ENCODE data around the gene PCSK9. TPM values are rescaled to one million over a fixed set of nuclear protein-coding genes. Genes with fewer than 3 reads are reported as not detected.

The PCSK9 gene
- total and polyA plus RNA-seq, 4 donors: 0.13 to 0.42 (median 0.38) TPM; not detected in 1

DNA sequence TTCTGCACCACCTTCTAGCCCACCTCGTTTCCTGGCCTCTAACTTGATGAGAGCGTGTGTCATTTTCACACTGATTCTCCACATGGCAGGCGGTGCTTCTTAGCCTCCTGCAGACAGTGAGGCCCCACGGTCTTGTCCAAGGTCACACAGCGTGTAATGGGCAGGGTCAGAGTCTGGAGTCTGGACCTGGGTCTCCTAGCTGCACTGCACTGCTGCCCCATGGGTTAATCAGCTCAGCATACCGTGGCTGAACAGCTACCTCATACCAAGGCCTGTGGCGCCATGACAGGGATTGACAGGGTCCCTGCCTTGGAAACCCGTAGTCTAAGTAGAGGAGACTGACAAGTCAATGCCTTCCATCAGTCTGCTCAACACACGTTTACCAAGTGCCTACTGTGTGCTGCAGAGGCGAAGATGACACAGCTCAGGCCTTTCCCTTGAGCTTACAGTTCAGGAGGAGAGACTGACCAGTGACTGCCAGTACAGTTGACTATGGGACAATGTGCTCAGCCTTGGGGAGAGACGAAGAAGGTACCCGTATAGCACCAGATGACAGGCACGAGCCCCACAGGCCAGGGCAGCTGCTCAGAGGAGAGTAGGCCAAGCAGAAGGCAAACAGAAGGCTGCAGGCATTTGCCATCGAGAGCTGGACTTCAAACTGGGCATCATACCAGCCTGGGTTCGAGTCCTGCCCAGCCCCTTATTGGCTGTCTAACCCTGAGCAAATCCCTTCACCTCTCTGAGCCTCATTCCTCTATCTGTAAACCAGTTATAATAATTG lies 5.5 kb downstream of the PCSK9 start:
- Histone ChIP-seq H3K36me3 (ENCODE audit: control insufficient read depth in 1 of 2, insufficient read depth in 2 of 2, low read length in 1 of 2) (no peaks in the 10 kb centered on the region), H3K27ac (ENCODE audit: low read depth in 1 of 2, low read length in 2 of 2) (no peak overlapping the region), H3K27me3 (ENCODE audit: control insufficient read depth in 1 of 2, insufficient read depth in 2 of 2, low read length in 1 of 2) (no peaks in the 10 kb centered on the region), H3K4me1 (ENCODE audit: control insufficient read depth in 1 of 2, insufficient read depth in 2 of 2, low read length in 2 of 2) (no peaks in the 10 kb centered on the region), H3K4me3 (ENCODE audit: low read length in 2 of 2) (no peak overlapping the region), H3K9me3 (ENCODE audit: control insufficient read depth, low read length) (no peaks in the 10 kb centered on the region)
- 93% methylated on average over 15 of the region's 15 CpGs for WGBS, 2 donors
- ATAC-seq (ENCODE audit: low FRiP score) (no peak), DNase-seq (peak in 1 of 2 donors; percentile 42)
- intact Hi-C loops (cut with DNase I): no loop called here

DNA sequence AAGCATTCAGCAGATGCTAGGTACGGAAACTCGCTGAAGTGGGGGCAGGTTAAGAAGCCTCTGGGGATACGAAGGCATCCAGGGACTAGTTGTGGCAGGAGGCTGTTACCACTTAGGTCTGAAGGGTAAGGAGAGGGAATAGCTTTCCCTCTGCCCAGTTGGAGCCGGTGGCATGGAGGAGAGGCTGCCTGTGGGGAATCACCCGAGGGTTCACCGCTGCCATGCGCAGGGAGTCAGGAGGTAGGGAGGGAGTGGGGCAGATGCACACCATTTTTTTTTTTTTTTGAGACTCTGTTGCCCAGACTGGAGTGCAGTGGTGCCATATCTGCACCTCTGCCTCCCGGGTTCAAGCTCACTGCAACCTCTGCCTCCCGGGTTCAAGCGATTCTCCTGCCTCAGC lies 6.1 kb downstream of the PCSK9 start:
- H3K27ac ChIP-seq (ENCODE audit: low read depth in 1 of 2, low read length in 2 of 2): no peak overlapping the region
- H3K36me3 ChIP-seq (ENCODE audit: control insufficient read depth in 1 of 2, insufficient read depth in 2 of 2, low read length in 1 of 2): no peaks in the 10 kb centered on the region
- WGBS, 2 donors: 97 to 98% methylated on average over 10 of the region's 10 CpGs
- DNase-seq (peak in 1 of 2 donors; percentile 35), ATAC-seq (ENCODE audit: low FRiP score) (no peak)
- H3K9me3 ChIP-seq (ENCODE audit: control insufficient read depth, low read length): no peaks in the 10 kb centered on the region
- H3K4me1 ChIP-seq (ENCODE audit: control insufficient read depth in 1 of 2, insufficient read depth in 2 of 2, low read length in 2 of 2): no peaks in the 10 kb centered on the region
- H3K4me3 ChIP-seq (ENCODE audit: low read length in 2 of 2): no peak overlapping the region
- H3K27me3 ChIP-seq (ENCODE audit: control insufficient read depth in 1 of 2, insufficient read depth in 2 of 2, low read length in 1 of 2): no peaks in the 10 kb centered on the region
- intact Hi-C loops (cut with DNase I): no loop called here

DNA sequence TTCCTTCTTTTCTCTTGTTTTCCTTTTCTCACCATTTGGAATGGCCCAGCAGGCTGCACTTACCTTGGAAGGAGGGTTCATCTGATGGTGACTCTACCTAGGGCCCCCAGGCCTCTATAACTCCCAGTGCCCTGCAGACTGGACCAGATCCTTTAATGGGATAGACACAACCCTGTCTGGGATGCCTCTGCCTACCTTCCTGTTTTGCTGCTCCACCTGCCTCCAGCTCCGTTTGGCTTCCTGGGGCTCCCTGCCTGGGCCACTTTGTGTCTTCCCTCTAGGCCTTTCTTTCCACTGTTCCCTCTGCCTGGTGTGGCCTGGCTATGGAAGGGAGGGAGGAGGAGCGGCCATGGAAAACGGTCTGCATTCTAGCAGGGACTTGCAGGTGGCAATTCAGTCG lies 7.5 kb downstream of the PCSK9 start:
- Histone ChIP-seq H3K27ac (ENCODE audit: low read depth in 1 of 2, low read length in 2 of 2) (no peak overlapping the region), H3K27me3 (ENCODE audit: control insufficient read depth in 1 of 2, insufficient read depth in 2 of 2, low read length in 1 of 2) (no peaks in the 10 kb centered on the region), H3K4me1 (ENCODE audit: control insufficient read depth in 1 of 2, insufficient read depth in 2 of 2, low read length in 2 of 2) (no peaks in the 10 kb centered on the region), H3K36me3 (ENCODE audit: control insufficient read depth in 1 of 2, insufficient read depth in 2 of 2, low read length in 1 of 2) (no peaks in the 10 kb centered on the region), H3K4me3 (ENCODE audit: low read length in 2 of 2) (no peak overlapping the region), H3K9me3 (ENCODE audit: control insufficient read depth, low read length) (no peaks in the 10 kb centered on the region)
- ATAC-seq (ENCODE audit: low FRiP score): no peak
- 89 to 92% methylated on average over 4 of the region's 4 CpGs for WGBS, 2 donors
- intact Hi-C loops (cut with DNase I): no loop called here
- peak in 1 of 2 donors; percentile 26 for DNase-seq

DNA sequence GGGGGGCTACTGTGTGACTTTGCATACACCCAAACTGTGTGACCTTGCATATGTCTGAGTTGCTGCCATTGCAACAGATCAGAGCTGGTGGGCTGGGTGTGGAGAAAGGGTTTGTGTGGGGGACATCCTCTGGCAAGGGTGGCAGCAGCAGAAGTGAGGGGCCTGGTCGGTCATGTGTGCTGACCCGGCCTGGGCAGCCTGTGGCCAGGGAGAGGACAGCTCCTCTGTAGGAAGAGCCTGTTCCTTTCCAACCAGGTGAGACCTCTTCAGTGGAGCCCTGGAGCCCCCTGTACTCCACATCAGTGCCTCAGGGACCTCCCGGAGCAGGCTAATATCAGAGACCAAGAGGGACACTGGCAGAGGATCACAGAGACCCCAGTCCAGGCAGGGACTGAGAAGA lies 8.3 kb downstream of the PCSK9 start:
- DNase-seq (peak in 1 of 2 donors; percentile 32), ATAC-seq (ENCODE audit: low FRiP score) (no peak)

DNA sequence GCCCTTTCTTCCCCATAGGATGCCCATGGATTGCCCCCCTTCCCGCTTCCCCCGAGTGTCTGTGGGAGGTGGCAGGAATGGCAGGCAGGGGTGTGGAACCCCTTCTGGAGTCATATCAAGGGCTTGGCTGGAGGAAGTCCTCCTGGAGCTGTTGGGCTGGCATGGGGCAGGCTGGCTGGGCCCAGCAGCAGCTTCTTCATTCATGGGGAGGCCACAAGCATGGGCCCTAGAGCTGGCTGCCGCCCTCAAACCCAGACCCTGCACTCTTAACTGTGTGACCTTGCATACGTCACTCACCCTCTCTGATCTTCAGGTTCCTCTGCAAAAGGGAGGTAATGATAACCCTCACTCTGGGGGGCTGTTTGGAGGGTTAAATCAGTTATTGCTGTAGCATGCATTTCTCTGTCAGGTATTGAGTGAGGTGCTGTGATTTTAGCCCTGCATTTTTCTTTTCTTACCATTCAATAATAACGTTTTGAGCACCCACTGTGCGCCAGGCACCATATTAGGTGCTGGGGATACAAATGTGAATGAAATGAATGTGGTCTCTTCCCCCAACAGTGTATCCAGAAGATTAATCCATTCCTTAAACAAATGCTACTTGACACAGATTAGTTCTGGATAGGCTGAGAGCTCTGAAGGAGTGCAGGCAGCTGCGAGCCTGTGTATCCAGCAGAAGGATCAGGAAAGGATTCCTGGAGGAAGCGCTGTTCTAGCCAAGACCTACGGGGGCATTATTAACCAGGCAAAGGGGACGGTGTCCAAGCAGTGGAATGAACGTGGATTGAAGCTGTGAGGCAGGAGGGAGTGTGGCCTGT lies 9.3 kb downstream of the PCSK9 start:
- 89% methylated on average over 11 of the region's 11 CpGs for whole genome bisulfite sequencing, 2 donors
- no peaks in the 10 kb centered on the region for H3K36me3 ChIP-seq (ENCODE audit: control insufficient read depth in 1 of 2, insufficient read depth in 2 of 2, low read length in 1 of 2)
- ATAC-seq (ENCODE audit: low FRiP score) (no peak), DNase-seq (peak in 1 of 2 donors; percentile 55)
- H3K9me3 ChIP-seq (ENCODE audit: control insufficient read depth, low read length): no peaks in the 10 kb centered on the region
- H3K4me3 ChIP-seq (ENCODE audit: low read length in 2 of 2): no peak overlapping the region
- H3K27ac ChIP-seq (ENCODE audit: low read depth in 1 of 2, low read length in 2 of 2): no peak overlapping the region
- intact Hi-C loops (cut with DNase I): no loop called here
- no peaks in the 10 kb centered on the region for H3K27me3 ChIP-seq (ENCODE audit: control insufficient read depth in 1 of 2, insufficient read depth in 2 of 2, low read length in 1 of 2)
- H3K4me1 ChIP-seq (ENCODE audit: control insufficient read depth in 1 of 2, insufficient read depth in 2 of 2, low read length in 2 of 2): no peaks in the 10 kb centered on the region

More for the DNA sequence above, 8.3 kb downstream of the PCSK9 start:
- intact Hi-C loops (cut with DNase I): no loop called here
- Histone ChIP-seq H3K27me3 (ENCODE audit: control insufficient read depth in 1 of 2, insufficient read depth in 2 of 2, low read length in 1 of 2) (no peaks in the 10 kb centered on the region), H3K4me3 (ENCODE audit: low read length in 2 of 2) (no peak overlapping the region), H3K9me3 (ENCODE audit: control insufficient read depth, low read length) (no peaks in the 10 kb centered on the region), H3K4me1 (ENCODE audit: control insufficient read depth in 1 of 2, insufficient read depth in 2 of 2, low read length in 2 of 2) (no peaks in the 10 kb centered on the region), H3K36me3 (ENCODE audit: control insufficient read depth in 1 of 2, insufficient read depth in 2 of 2, low read length in 1 of 2) (no peaks in the 10 kb centered on the region), H3K27ac (ENCODE audit: low read depth in 1 of 2, low read length in 2 of 2) (no peak overlapping the region)
- WGBS, 2 donors: 96 to 100% methylated on average over 3 of the region's 3 CpGs

DNA sequence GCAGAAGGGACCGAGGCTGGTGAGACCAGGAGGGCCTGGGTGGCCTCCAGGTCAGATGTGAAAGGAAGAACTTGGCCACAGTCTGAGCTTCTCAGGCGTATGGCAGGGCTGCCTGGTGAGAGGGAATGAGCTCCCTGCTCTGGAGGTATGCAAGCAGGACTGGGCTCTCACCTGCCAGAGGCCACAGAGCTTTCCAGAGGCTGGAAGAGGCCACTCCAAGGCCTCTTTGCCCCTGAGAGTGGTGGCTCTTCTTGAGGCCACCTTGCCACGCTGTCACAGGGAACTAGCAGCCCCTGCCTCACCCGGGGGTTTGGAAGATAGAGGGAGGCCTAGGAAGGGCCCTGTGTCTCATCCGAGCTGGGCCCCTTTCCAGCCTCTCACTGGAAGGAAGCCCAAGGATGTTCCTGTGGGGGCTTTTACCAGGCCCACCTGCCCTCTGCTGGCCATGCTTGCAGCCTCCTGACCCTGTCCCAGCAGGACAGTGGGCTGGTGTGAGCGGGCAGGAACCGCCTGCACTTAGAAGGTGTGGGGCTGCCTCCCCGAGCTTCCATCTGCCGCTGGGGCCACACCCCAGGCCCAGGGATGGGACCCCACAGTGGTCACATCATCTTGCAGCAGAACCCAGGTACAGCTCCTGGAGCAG lies 10.0 kb downstream of the PCSK9 start:
- no peak overlapping the region for H3K4me3 ChIP-seq (ENCODE audit: low read length in 2 of 2)
- no peaks in the 10 kb centered on the region for H3K9me3 ChIP-seq (ENCODE audit: control insufficient read depth, low read length)
- H3K27ac ChIP-seq (ENCODE audit: low read depth in 1 of 2, low read length in 2 of 2): no peak overlapping the region
- DNase-seq (peak in 1 of 2 donors; percentile 47), ATAC-seq (ENCODE audit: low FRiP score) (no peak)
- no peaks in the 10 kb centered on the region for H3K27me3 ChIP-seq (ENCODE audit: control insufficient read depth in 1 of 2, insufficient read depth in 2 of 2, low read length in 1 of 2)
- no peaks in the 10 kb centered on the region for H3K4me1 ChIP-seq (ENCODE audit: control insufficient read depth in 1 of 2, insufficient read depth in 2 of 2, low read length in 2 of 2)
- 93 to 94% methylated on average over 9 of the region's 9 CpGs for whole genome bisulfite sequencing, 2 donors
- H3K36me3 ChIP-seq (ENCODE audit: control insufficient read depth in 1 of 2, insufficient read depth in 2 of 2, low read length in 1 of 2): no peaks in the 10 kb centered on the region
- intact Hi-C loops (cut with DNase I): no loop called here

DNA sequence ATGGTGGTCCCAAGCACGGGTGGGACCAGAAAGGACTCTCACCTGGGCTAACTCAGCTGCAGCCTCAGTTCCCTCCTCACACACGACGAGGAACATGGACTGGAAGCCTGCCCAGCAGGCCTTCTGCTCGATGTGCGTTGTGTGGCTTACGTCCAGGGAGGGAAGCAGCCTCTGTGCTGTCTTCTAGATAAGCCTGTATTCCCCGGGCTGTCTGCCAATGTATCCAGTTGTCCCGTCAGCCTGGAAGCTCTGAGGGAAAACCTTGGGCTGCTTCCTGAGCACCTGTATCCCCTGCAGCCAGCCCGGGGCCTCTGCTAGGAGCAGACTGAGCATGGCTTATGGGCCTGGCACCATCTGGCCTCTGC lies 10.5 kb downstream of the PCSK9 start:
- Histone ChIP-seq H3K9me3 (ENCODE audit: control insufficient read depth, low read length) (no peaks in the 10 kb centered on the region), H3K4me1 (ENCODE audit: control insufficient read depth in 1 of 2, insufficient read depth in 2 of 2, low read length in 2 of 2) (no peaks in the 10 kb centered on the region), H3K27me3 (ENCODE audit: control insufficient read depth in 1 of 2, insufficient read depth in 2 of 2, low read length in 1 of 2) (no peaks in the 10 kb centered on the region), H3K27ac (ENCODE audit: low read depth in 1 of 2, low read length in 2 of 2) (no peak overlapping the region), H3K36me3 (ENCODE audit: control insufficient read depth in 1 of 2, insufficient read depth in 2 of 2, low read length in 1 of 2) (no peaks in the 10 kb centered on the region), H3K4me3 (ENCODE audit: low read length in 2 of 2) (no peak overlapping the region)
- DNase-seq (peak in 1 of 2 donors; percentile 40), ATAC-seq (ENCODE audit: low FRiP score) (no peak)
- intact Hi-C loops (cut with DNase I): no loop called here
- 76 to 77% methylated on average over 8 to 9 of the region's 9 CpGs for WGBS, 2 donors

DNA sequence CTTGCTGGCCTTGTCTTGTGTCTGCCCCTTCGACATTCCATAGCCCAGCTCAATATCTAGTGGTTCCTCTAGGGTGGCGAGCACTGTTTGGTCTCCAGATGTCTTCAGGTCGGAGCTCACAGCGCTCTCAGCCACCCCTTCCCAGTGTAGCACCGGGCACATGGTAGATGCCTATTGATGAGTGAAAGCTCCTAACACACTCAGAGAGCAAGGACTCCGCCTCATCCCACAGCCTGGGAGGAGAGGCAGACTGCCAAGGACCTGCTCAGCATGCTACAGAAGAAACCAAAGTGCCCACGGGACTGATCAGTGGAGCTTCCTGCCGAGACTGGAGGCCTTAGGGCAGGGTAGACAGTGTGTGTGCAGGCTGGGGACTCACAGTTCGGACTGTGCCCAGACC lies 10.9 kb downstream of the PCSK9 start:
- DNase-seq: peak in 1 of 2 donors; percentile 63
- no peaks in the 10 kb centered on the region for H3K9me3 ChIP-seq (ENCODE audit: control insufficient read depth, low read length)
- WGBS, 2 donors: 82 to 83% methylated on average over 9 of the region's 9 CpGs
- H3K4me3 ChIP-seq (ENCODE audit: low read length in 2 of 2): no peak overlapping the region
- no peaks in the 10 kb centered on the region for H3K36me3 ChIP-seq (ENCODE audit: control insufficient read depth in 1 of 2, insufficient read depth in 2 of 2, low read length in 1 of 2)
- intact Hi-C loops (cut with DNase I): no loop called here
- no peaks in the 10 kb centered on the region for H3K27me3 ChIP-seq (ENCODE audit: control insufficient read depth in 1 of 2, insufficient read depth in 2 of 2, low read length in 1 of 2)
- no peak overlapping the region for H3K27ac ChIP-seq (ENCODE audit: low read depth in 1 of 2, low read length in 2 of 2)
- H3K4me1 ChIP-seq (ENCODE audit: control insufficient read depth in 1 of 2, insufficient read depth in 2 of 2, low read length in 2 of 2): no peaks in the 10 kb centered on the region
- ATAC-seq (ENCODE audit: low FRiP score): no peak
